ENCODE measurements around the gene PIP5K1B. TPM values are rescaled to one million over a fixed set of nuclear protein-coding genes. Genes with fewer than 3 reads are reported as not detected.
"Not testable (repeated sequence)": the region's sequence is repeated elsewhere in the genome, so short reads cannot be mapped to it uniquely, and the experiment has no call there.

The PIP5K1B gene
- total RNA-seq, 2 experiments from 2014 or later: 3.8 to 10.7 TPM

DNA sequence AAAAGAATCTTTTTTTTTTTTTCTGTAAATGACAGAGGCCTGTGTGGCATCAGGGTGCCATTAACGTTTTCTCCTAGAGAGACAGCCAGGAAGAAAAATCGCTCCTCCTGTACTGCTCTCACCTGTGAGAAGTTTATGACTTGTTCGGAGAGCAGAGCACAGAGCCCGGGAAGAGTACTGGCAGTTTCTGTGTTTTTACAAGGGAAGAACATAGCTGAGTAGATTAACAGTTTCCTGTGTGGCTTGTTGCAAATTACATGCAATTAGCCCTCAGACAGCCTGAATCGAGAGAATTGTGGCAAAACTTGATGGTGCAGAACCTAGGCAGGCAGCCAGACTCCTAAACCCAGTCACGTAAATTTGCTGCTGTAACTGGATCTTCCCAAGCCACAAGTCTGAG, 276.7 kb downstream of the PIP5K1B start:
- no peaks in the 10 kb centered on the region for H3K36me3 ChIP-seq (ENCODE audit: insufficient read depth, low read length)
- DNase-seq (ENCODE audit: low spot score): peak; percentile 42
- intact Hi-C loops (cut with micrococcal nuclease; ENCODE audit: unreplicated experiment): no loop called here
- H3K79me2 ChIP-seq (ENCODE audit: insufficient read depth, low read depth, low read length): no peaks in the 10 kb centered on the region
- H3K27ac ChIP-seq (ENCODE audit: low read depth, low read length, poor library complexity, severe bottlenecking): peak overlapping the region; percentile 20
- H3K9me2 ChIP-seq (ENCODE audit: insufficient read depth, low read length): no peaks in the 10 kb centered on the region
- H4K20me1 ChIP-seq (ENCODE audit: insufficient read depth, low read length): no peaks in the 10 kb centered on the region
- H3K4me1 ChIP-seq (ENCODE audit: insufficient read depth, low read length, poor library complexity, severe bottlenecking): peaks cover 44% of the 10 kb centered on the region
- no peaks in the 10 kb centered on the region for H3K9me3 ChIP-seq (ENCODE audit: low read length)
- H3K4me2 ChIP-seq (ENCODE audit: low read length): peak overlapping the region; percentile 51
- ChIA-PET POLR2A (interaction anchor here (0.7 kb wide), 1 partner anchor 120 kb away, joined by 3 read pairs; no protein-coding TSS in a partner anchor), CTCF (ENCODE audit: unreplicated experiment) (no interaction called here)
- no peak for TF ChIP-seq EZH2phosphoT487 (IDR thresholded peaks at IDR 0.05; ENCODE audit: borderline replicate concordance, low read depth, low read length)
- TF ChIP-seq, protein P1, sequence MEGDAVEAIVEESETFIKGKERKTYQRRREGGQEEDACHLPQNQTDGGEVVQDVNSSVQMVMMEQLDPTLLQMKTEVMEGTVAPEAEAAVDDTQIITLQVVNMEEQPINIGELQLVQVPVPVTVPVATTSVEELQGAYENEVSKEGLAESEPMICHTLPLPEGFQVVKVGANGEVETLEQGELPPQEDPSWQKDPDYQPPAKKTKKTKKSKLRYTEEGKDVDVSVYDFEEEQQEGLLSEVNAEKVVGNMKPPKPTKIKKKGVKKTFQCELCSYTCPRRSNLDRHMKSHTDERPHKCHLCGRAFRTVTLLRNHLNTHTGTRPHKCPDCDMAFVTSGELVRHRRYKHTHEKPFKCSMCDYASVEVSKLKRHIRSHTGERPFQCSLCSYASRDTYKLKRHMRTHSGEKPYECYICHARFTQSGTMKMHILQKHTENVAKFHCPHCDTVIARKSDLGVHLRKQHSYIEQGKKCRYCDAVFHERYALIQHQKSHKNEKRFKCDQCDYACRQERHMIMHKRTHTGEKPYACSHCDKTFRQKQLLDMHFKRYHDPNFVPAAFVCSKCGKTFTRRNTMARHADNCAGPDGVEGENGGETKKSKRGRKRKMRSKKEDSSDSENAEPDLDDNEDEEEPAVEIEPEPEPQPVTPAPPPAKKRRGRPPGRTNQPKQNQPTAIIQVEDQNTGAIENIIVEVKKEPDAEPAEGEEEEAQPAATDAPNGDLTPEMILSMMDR (conservative IDR thresholded peaks at IDR 0.05; ENCODE audit: low read length): no peak
- H3K4me3 ChIP-seq (ENCODE audit: low read depth, low read length, poor library complexity, severe bottlenecking): peak overlapping the region; percentile 3
- H2AFZ ChIP-seq (ENCODE audit: low read length): peak overlapping the region; percentile 64
- BruUV-seq (replicated peaks): no TSS peak

DNA sequence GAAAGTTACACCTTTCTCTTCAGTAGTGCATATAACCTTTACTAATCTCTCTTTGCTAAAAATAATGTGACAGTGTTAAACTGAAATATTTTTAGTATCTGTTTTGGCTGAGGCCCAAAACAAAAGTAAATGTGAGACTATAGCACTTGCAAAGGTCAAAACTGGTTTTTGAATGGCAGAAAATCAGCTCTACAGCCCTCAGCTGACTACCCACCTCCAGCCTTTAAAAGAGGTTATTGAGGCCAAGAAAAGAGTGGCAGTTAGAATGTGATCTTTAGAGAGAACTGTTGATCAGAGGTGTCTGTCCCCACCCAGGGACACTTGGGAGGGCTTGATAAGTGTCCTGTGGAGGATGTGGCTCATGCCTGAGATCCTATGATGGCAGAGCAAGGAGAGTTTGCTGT, 278.0 kb downstream of the PIP5K1B start:
- H3K79me2 ChIP-seq (ENCODE audit: insufficient read depth, low read depth, low read length): no peaks in the 10 kb centered on the region
- H4K20me1 ChIP-seq (ENCODE audit: insufficient read depth, low read length): no peaks in the 10 kb centered on the region
- H3K4me2 ChIP-seq (ENCODE audit: low read length): 0 out of 2 replicates have a peak overlapping the region, but pooled peaks have one; percentile 5
- H3K36me3 ChIP-seq (ENCODE audit: insufficient read depth, low read length): no peaks in the 10 kb centered on the region
- H3K9me3 ChIP-seq (ENCODE audit: low read length): no peaks in the 10 kb centered on the region
- H2AFZ ChIP-seq (ENCODE audit: low read length): peak overlapping the region; percentile 35; the same call in 1 of the 2 replicates
- H3K4me3 ChIP-seq (ENCODE audit: low read depth, low read length, poor library complexity, severe bottlenecking): no peak overlapping the region
- no peaks in the 10 kb centered on the region for H3K9me2 ChIP-seq (ENCODE audit: insufficient read depth, low read length)
- TF ChIP-seq EZH2phosphoT487 (IDR thresholded peaks at IDR 0.05; ENCODE audit: borderline replicate concordance, low read depth, low read length): no peak
- TF ChIP-seq, protein P1 (conservative IDR thresholded peaks at IDR 0.05; ENCODE audit: low read length): no peak
- BruUV-seq (replicated peaks): no TSS peak
- ChIA-PET POLR2A (no interaction called here), CTCF (ENCODE audit: unreplicated experiment) (no interaction called here)
- no peak for DNase-seq (ENCODE audit: low spot score)
- intact Hi-C loops (cut with micrococcal nuclease; ENCODE audit: unreplicated experiment): no loop called here
- no peak overlapping the region for H3K27ac ChIP-seq (ENCODE audit: low read depth, low read length, poor library complexity, severe bottlenecking)
- peaks cover 44% of the 10 kb centered on the region for H3K4me1 ChIP-seq (ENCODE audit: insufficient read depth, low read length, poor library complexity, severe bottlenecking)

DNA sequence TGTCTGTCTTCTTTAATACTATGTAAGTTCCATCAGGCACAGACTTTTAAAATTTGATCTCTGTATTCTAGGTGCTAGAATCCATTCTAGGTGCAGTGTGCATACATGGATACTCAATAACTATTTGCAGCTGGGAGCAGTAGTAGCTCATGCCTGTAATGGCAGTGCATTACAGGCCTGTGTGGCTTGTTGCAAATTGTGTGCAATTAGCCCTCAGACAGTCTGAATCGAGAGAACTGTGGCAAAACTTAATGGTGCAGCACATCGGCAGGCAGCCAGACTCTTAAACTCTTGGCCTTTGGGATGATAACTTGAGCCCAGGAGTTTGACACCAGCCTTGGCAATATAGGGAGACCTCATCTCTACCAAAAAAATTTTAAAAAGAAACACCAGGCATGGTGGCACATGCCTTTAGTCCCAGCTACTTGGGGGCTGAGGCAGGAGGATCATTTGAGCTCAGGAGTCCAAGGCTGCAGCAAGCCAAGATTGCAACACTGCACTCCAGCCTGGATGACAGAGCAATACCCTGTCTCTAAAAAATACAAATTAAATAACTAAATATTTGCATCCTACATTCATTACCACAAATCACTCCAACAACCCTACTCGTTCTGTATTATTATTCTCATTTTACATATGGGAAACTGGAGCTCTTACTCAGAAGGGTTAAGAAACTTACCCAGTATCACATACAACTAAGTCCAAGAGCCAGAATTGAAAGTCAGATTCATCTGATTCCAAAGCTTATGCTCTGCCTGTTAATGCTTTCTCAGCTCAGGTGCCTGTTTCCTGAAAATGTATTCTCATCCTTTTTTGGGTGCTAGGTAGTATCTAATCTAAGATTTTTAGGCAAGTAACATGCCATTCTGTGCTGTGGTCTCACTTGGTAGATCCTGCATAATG, 278.7 kb downstream of the PIP5K1B start:
- intact Hi-C loops (cut with micrococcal nuclease; ENCODE audit: unreplicated experiment): no loop called here
- BruUV-seq (replicated peaks): no TSS peak
- no peaks in the 10 kb centered on the region for H3K36me3 ChIP-seq (ENCODE audit: insufficient read depth, low read length)
- DNase-seq (ENCODE audit: low spot score): no peak
- no peaks in the 10 kb centered on the region for H3K9me3 ChIP-seq (ENCODE audit: low read length)
- no peak overlapping the region for H3K27ac ChIP-seq (ENCODE audit: low read depth, low read length, poor library complexity, severe bottlenecking)
- no peak overlapping the region for H3K4me2 ChIP-seq (ENCODE audit: low read length)
- POLR2A ChIA-PET: interaction anchor here (0.6 to 1.2 kb wide), 3 partner anchors 8 to 781 kb away, joined by 3 to 4 read pairs (median 4); no protein-coding TSS in a partner anchor
- H3K4me3 ChIP-seq (ENCODE audit: low read depth, low read length, poor library complexity, severe bottlenecking): no peak overlapping the region
- H3K79me2 ChIP-seq (ENCODE audit: insufficient read depth, low read depth, low read length): no peaks in the 10 kb centered on the region
- H4K20me1 ChIP-seq (ENCODE audit: insufficient read depth, low read length): no peaks in the 10 kb centered on the region
- CTCF ChIA-PET (ENCODE audit: unreplicated experiment): no interaction called here
- peak overlapping the region; percentile 35; the same call in 1 of the 2 replicates for H2AFZ ChIP-seq (ENCODE audit: low read length)
- TF ChIP-seq EZH2phosphoT487 (IDR thresholded peaks at IDR 0.05; ENCODE audit: borderline replicate concordance, low read depth, low read length): no peak
- TF ChIP-seq, protein P1 (conservative IDR thresholded peaks at IDR 0.05; ENCODE audit: low read length): no peak
- H3K9me2 ChIP-seq (ENCODE audit: insufficient read depth, low read length): no peaks in the 10 kb centered on the region
- peaks cover 41% of the 10 kb centered on the region for H3K4me1 ChIP-seq (ENCODE audit: insufficient read depth, low read length, poor library complexity, severe bottlenecking)

DNA sequence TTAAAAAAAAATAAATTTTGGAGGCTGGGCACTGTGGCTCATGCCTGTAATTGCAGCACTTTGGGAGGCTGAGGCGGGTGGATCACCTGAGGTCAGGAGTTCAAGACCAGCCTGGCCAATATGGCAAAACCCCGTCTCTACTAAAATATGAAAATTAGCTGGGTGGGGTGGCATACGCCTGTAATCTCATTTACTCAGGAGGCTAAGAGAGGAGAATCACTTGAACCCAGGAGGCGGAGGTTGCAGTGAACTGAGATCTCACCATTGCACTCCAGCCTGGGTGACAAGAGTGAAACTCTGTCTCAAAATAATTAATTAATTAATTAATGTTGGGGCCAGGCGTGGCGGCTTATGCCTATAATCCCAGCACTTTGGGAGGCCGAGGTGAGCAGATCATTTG, 281.9 kb downstream of the PIP5K1B start:
- BruUV-seq (replicated peaks); CTCF ChIA-PET (ENCODE audit: unreplicated experiment); H2AFZ ChIP-seq (ENCODE audit: low read length); H3K36me3 ChIP-seq (ENCODE audit: insufficient read depth, low read length); H3K4me2 ChIP-seq (ENCODE audit: low read length); H3K9me3 ChIP-seq (ENCODE audit: low read length); H4K20me1 ChIP-seq (ENCODE audit: insufficient read depth, low read length); DNase-seq (ENCODE audit: low spot score); intact Hi-C loops (cut with micrococcal nuclease; ENCODE audit: unreplicated experiment); H3K27ac ChIP-seq (ENCODE audit: low read depth, low read length, poor library complexity, severe bottlenecking); H3K79me2 ChIP-seq (ENCODE audit: insufficient read depth, low read depth, low read length); H3K9me2 ChIP-seq (ENCODE audit: insufficient read depth, low read length); H3K4me3 ChIP-seq (ENCODE audit: low read depth, low read length, poor library complexity, severe bottlenecking): not testable (repeated sequence)
- H3K4me1 ChIP-seq (ENCODE audit: insufficient read depth, low read length, poor library complexity, severe bottlenecking): peaks cover 16% of the 10 kb centered on the region
- POLR2A ChIA-PET: interaction anchor here (0.8 kb wide), 1 partner anchor 11 kb away, joined by 3 read pairs; no protein-coding TSS in a partner anchor

Data from OCI-LY7 (cell line).